Astrocyte of the cerebellum (primary cell): ENCODE measurements around the gene PEAK3.

Experiments
- DNase-seq: peaks from one replicate; pipeline ENCODE4 v3.0.0-alpha.2; 2011; ENCODE audit warnings: low read depth
- H3K4me3 ChIP-seq: 2 replicates; pipeline ENCODE4 v1.5.1; 2011; ENCODE audit warnings: mild to moderate bottlenecking, low read depth, low read length, moderate library complexity
- CTCF ChIP-seq: IDR thresholded peaks from 2 replicates; pipeline ENCODE4 v1.5.1; 2012; ENCODE audit warnings: low read length, low read depth, moderate library complexity, mild to moderate bottlenecking; ENCODE audit errors: missing control alignments
- in situ Hi-C: cut with HindIII; loops from 2 replicates; pipeline ENCODE4 v1.10.0; 2017; ENCODE audit warnings: low sequenced_read_pairs

PEAK3 gene

GRCh38 chr19:2317756-2318155 is 35.8 kb upstream of the PEAK3 start:
- in situ Hi-C loops: no loop called here
- no peak overlapping the region for H3K4me3 ChIP-seq
- no peak for DNase-seq
- no peak for TF ChIP-seq CTCF

DNA sequence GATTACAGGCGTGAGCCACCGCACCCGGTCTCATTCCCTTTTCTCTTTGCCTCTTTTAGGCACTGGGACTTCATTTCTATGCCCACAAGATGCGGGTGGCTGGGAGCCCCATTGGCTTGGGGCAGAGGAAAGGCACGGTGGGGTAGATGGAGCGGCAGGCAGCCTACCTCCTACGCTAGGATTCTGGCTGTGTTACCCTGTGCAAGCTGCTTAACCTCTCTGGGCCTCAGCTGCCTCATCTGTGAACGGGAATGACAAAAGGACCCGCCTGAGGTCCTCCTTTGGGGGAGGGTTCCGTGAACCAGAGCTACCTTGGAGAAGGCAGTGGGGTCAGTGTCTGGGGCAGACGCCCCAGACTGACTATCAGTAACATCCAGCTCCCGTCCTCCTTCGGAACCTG is 35.3 kb upstream of the PEAK3 start:
- no peak for DNase-seq
- H3K4me3 ChIP-seq: no peak overlapping the region
- TF ChIP-seq CTCF: no peak
- in situ Hi-C loops: no loop called here

GRCh38 chr19:2315818-2316353 is 33.9 kb upstream of the PEAK3 start:
- peak; percentile 60 for TF ChIP-seq CTCF
- in situ Hi-C loops: no loop called here
- peak; percentile 24 for DNase-seq
- H3K4me3 ChIP-seq: no peak overlapping the region

GRCh38 chr19:2315121-2315817 is 33.3 kb upstream of the PEAK3 start:
- no peak for TF ChIP-seq CTCF
- in situ Hi-C loops: no loop called here
- DNase-seq: no peak
- H3K4me3 ChIP-seq: no peak overlapping the region

DNA sequence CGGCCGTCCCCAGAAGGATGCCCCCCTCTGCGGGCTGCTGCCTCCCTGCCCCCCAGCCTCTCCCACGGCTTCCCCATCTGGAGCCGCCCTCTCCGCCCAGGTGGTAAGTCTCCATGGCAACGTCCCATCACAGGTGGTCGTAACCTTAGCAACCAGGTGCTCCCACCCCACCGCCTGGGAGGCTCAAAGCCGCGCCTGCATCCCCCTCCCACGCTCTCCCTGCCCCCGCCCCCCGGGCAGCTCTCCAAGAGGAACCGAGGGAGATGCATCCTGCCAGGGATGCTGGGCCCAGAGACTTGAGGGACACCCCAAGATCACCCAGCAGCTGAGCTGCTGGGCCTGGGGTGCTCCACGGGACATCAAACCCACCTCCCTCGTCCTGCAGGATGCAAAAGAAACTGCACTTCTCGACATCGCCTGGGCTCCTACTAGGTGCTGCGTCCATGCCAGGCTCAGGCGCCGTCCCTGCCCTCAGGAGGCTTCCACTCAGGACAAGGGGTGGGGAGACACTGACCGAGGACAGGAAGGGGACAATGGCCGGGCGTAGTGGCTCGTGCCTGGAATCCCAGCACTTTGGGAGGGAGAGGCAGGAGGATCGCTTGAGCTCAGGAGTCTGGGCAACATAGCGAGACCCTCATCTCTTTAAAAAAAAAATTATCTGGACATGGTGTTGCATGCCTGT is 31.0 kb upstream of the PEAK3 start:
- no peak overlapping the region for H3K4me3 ChIP-seq
- in situ Hi-C loops: no loop called here
- no peak for TF ChIP-seq CTCF
- DNase-seq: no peak

DNA sequence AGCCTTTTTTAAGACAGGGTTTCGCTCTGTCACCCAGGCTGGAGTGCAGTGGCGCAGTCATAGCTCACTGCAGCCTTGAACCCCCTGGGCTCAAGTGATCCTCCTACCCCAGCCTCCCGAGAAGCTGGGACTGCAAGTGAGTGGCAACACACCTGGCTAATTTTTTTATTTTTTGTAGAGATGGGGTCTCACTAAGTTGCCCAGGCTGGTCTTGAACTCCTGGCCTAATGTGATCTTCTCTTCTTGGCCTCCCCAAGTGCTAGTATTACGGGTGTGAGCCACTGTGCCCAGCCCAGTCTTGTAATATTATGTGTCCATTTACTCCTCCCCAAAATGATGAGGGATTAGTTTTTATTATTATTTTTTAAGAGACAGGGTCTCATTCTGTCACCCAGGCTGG is 29.1 kb upstream of the PEAK3 start:
- in situ Hi-C loops: no loop called here
- DNase-seq: no peak
- TF ChIP-seq CTCF: no peak
- no peak overlapping the region for H3K4me3 ChIP-seq
